ENCODE measurements around the gene EPM2A.
"Not testable (repeated sequence)": the region's sequence is repeated elsewhere in the genome, so short reads cannot be mapped to it uniquely, and the experiment has no call there.

Gene EPM2A

GRCh38 chr6:145735356-145736165 lies at the start of gene EPM2A:
Gene EPM2A (minus strand): TSS chr6:145735520. CDS start chr6:145735498, 22 bp downstream.
- peak; percentile 78 for DNase-seq (ENCODE audit: low spot score)

GRCh38 chr6:145784683-145785082 lies 49.4 kb upstream of the EPM2A start:
- DNase-seq (ENCODE audit: low spot score): no peak

GRCh38 chr6:145783796-145784195 lies 48.5 kb upstream of the EPM2A start:
- no peak for DNase-seq (ENCODE audit: low spot score)

DNA sequence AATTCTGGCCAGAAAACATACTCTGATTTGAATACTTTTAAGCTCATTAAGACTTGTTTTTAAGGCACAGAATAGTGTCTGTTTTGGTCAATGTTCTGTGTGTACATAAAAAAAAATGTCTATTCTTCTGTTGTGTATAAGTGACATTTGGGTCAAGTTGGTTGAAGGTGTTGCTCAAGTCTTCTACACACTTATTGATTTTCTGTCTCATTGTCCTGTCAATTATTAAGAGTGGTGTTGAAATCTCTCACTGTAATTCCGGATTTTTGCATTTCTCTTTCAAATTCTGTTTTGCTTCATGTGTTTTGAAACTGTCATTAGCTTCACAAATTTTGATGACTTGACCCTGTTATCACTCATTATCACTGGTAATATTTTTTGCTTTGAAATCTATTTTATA lies 37.5 kb upstream of the EPM2A start:
- DNase-seq (ENCODE audit: low spot score): peak; percentile 6

GRCh38 chr6:145765449-145765848 lies 30.1 kb upstream of the EPM2A start:
- no peak for DNase-seq (ENCODE audit: low spot score)

DNA sequence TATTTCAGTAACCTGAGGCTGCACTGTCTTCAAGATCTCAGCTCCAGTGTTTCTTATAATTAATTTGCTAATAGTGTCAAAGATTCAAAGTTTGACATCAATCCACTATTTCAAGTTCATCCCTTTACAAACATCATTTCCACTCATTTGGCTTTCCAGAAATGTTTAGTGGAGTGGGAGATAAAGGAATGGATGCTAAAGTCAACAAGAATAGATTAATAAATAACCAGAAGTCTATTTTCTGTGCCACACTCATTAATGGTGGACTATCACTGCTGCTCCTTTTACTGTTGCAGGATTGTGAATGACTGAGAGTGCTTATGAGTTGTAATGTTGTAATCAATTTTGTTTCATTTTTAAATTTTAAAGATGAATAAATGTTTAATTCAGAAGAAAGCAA lies 28.4 kb upstream of the EPM2A start:
- DNase-seq (ENCODE audit: low spot score): peak; percentile 3

- no peak for DNase-seq (ENCODE audit: low spot score)
Measured at GRCh38 chr6:145761584-145761983, 26.3 kb upstream of the EPM2A start.

DNA sequence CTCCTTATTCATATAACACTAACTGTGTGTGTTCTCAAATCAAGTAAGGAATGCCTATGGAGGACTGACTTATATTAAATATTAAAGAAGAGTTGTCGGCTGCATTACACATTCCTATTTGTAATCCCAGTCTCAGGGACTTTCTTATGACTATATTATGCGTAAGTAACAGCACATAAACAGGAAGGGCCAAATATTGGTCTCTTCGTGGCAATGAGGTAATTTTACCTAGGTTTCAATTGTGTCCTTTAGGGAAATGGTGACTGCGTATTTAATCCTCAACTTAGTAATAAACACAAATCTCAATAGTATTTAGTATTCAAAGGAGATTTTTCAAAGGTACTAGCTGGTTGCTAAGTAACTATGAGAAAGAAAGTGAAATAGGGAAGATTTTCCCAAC lies 22.8 kb upstream of the EPM2A start:
- DNase-seq (ENCODE audit: low spot score): no peak

DNA sequence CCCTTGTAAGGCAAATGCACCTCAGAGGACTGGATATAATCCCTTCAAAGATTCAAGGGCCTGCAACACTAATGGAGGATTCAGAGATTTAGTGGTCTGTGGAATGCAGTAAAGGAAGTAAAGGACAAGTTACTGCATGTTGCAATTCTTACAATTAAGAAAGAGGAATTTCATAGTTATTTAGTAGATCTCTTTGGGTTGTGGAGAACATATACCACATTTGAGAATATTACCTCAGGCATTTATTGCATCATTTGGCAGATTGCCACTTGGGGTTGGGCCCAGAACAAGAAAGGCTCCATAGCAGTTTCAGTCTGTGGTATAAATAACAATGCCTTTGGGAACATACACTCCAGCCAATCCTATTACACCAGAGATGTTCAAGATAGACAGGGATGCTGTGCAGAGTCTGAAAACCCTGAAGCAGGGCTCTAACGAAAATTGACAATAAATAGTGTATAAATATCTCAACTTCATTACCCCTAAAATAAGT lies 20.9 kb upstream of the EPM2A start:
- DNase-seq (ENCODE audit: low spot score): no peak

DNA sequence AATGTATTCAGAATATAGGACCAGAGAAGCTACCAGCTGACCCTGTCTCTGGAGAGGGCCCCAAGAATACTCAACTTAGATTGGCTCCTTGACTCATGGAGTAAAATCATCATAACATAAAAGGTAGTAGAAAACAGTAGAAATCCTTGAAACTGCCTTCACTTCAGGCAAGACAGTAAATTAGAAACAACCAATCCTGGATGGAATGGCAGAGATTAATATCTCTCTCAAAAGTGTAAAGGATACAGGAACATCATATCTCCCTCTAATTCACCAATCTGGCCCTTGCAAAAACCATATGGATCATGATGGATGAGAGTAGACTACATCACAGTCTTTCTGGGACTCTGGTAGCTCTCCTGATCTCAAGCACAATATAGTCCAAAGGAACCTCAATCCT lies 20.4 kb upstream of the EPM2A start:
- DNase-seq (ENCODE audit: low spot score): no peak

DNA sequence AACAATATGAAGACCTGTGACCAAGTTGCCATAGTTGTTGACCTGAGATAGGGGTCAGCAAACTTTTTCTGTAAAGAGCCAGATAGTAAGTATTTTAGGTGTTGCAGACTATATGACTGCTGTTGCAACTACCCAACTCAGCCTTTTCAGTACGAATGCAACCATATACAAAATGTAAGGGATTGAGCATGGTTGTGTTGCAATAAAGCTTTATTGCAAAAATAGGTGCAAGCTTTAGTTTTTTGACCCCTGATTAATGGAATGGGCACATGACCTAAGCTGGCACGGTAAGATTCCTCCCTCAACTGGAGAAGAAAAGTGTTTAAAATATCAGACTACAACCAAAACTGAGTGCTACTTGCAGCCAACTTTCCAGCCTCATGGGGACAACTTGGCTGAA lies 17.3 kb upstream of the EPM2A start:
- no peak for DNase-seq (ENCODE audit: low spot score)

DNA sequence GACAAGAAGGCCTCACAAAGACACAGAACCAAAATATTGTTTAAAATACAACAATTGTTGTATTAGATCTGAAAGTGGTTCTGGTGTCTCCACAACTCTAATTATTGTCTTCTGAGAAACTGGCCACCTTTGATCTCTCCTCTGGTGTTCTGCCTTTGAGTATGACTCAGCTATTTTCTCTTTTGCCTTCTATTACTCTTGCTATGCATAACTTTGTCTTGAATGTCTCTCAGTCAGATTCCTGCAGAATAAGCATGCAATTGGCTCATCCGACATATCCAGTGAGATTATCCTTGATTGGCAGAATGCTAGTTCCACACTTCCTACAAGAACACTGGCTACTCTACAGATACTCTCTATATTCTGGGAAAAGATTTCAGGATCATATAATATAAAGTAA lies 14.3 kb upstream of the EPM2A start:
- DNase-seq (ENCODE audit: low spot score): no peak

DNA sequence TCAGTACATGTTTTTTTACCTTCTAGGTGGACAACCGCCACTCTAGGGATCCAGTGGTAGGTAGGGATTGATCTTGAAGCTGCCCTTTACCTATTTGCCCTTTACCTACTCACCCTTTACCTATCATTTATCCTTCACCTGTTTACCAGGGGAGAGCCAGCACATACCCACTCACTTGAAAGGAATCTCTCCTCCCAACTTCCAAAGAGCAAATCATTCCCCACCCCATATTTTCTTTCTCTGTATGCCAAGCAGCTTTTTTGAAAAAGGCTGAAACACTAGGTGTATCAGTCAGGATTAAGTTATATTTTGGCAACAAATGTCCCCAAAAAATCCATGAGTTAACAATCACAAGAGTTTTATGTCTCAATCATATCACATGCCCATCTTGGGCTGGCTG lies 10.5 kb upstream of the EPM2A start:
- DNase-seq (ENCODE audit: low spot score): no peak

- no peak for DNase-seq (ENCODE audit: low spot score)
Measured at GRCh38 chr6:145744619-145745018, 9.3 kb upstream of the EPM2A start.

- no peak for DNase-seq (ENCODE audit: low spot score)
Measured at GRCh38 chr6:145743332-145743731, 8.0 kb upstream of the EPM2A start.

- DNase-seq (ENCODE audit: low spot score): not testable (repeated sequence)
Measured at GRCh38 chr6:145742472-145742871, 7.2 kb upstream of the EPM2A start.

DNA sequence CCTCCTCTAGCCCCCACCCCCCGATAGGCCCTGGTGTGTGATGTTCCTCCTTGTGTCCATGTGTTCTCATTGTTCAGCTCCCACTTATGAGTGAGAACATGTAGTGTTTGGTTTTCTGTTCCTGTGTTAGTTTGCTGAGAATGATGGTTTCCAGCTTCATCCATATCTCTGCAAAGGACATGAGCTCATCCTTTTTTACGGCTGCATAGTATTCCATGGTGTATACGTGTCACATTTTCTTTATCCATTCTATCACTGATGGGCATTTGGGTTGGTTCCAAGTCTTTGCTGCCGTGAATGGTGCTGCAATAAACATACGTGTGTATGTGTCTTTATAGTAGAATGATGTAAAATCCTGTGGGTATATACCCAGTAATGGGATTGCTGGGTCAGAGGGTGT lies 4.4 kb upstream of the EPM2A start:
- DNase-seq (ENCODE audit: low spot score): not testable (repeated sequence)

- DNase-seq (ENCODE audit: low spot score): no peak
Measured at GRCh38 chr6:145738265-145738664, 2.9 kb upstream of the EPM2A start.

- no peak for DNase-seq (ENCODE audit: low spot score)
Measured at GRCh38 chr6:145736661-145737144, 1.4 kb upstream of the EPM2A start.

DNA sequence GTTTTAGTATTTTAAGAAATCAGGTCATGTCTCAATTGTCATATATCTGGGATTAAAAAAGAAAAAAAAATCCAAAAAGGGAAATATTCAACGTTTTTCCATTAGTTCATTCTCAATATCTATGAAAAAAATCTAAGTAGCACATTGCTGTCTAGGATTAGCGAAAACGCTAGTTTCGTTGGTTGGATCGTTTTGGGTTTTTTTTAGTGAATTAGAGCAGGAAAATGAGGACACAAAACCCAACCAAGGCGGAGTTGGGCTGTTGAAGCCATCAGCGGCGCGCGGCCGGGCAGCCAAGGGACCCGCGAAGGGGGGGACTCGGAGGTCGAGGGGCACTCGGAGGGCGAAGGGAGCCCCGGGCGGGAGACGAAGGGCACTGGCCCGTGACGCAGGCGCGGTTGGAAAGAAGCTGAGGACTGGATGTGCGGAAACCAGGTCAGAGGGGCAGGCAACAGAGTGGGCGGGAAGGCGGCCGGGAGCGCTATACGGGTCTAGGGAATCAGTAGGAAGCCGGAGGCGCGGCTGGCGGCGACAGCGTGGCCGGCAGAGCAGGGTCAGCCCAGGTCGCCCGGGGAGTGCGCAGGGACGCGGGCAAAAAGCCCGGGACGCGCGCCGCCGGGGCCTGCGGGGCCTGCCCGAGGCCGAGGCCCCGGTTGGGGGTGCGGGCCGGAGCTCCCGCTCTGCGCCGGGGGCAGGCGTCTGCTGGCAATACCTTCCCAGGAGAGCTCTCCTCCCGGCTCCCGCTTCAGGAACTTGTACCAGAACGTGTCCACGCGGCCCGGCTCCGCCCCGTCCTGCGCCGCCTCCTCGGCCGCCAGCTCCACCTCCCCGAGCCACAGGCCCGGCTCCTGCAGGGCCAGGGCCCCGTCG lies 599 bp downstream of the EPM2A start:
- DNase-seq (ENCODE audit: low spot score): peak; percentile 87

GRCh38 chr6:145733810-145734209 lies 1.5 kb downstream of the EPM2A start:
- DNase-seq (ENCODE audit: low spot score): no peak

- DNase-seq (ENCODE audit: low spot score): no peak
Measured at GRCh38 chr6:145733207-145733606, 2.1 kb downstream of the EPM2A start.

GRCh38 chr6:145731447-145731846 lies 3.9 kb downstream of the EPM2A start:
- no peak for DNase-seq (ENCODE audit: low spot score)

Measured in HuH-7 (cell line).